Measurements from ENCODE around the gene CLEC16A.

The CLEC16A gene

GRCh38 chr16:11171448-11171709 is 227.0 kb downstream of the CLEC16A start:
- no peaks in the 10 kb centered on the region for H4K20me1 ChIP-seq (ENCODE audit: insufficient read depth, low read length)
- peaks cover 43% of the 10 kb centered on the region for H3K36me3 ChIP-seq (ENCODE audit: insufficient read depth, low read length)
- H3K27me3 ChIP-seq (ENCODE audit: insufficient read depth, low read length, poor library complexity): no peaks in the 10 kb centered on the region
- no peak overlapping the region for H3K9ac ChIP-seq (ENCODE audit: low read depth, low read length)
- H3K79me2 ChIP-seq (ENCODE audit: insufficient read depth, low read length): no peaks in the 10 kb centered on the region
- no peak overlapping the region for H3K4me3 ChIP-seq (ENCODE audit: low read depth in 1 of 2, low read length in 2 of 2)
- H3K4me1 ChIP-seq (ENCODE audit: insufficient read depth, low read length): peaks cover 20% of the 10 kb centered on the region
- ATAC-seq (ENCODE audit: insufficient read depth, low read depth): no peak
- TF ChIP-seq EZH2 (IDR thresholded peaks at IDR 0.05; ENCODE audit: borderline replicate concordance, low read depth, low read length, severe bottlenecking) (no peak), CTCF (IDR thresholded peaks at IDR 0.05; ENCODE audit: borderline replicate concordance, extremely low read depth, low read length, poor library complexity, severe bottlenecking) (no peak)
- no peak for DNase-seq
- no peaks in the 10 kb centered on the region for H3K9me3 ChIP-seq (ENCODE audit: insufficient read depth, low read length, severe bottlenecking)
- peak overlapping the region; percentile 51 for H3K27ac ChIP-seq (ENCODE audit: low read length)
- no peak overlapping the region for H2AFZ ChIP-seq (ENCODE audit: low read depth, low read length)
- H3K4me2 ChIP-seq (ENCODE audit: insufficient read depth, low read length): no peak overlapping the region

GRCh38 chr16:11171757-11172299 is 227.5 kb downstream of the CLEC16A start:
- Histone ChIP-seq H3K4me1 (ENCODE audit: insufficient read depth, low read length) (peaks cover 20% of the 10 kb centered on the region), H3K27me3 (ENCODE audit: insufficient read depth, low read length, poor library complexity) (no peaks in the 10 kb centered on the region), H2AFZ (ENCODE audit: low read depth, low read length) (no peak overlapping the region), H3K79me2 (ENCODE audit: insufficient read depth, low read length) (no peaks in the 10 kb centered on the region), H3K4me2 (ENCODE audit: insufficient read depth, low read length) (no peak overlapping the region), H3K36me3 (ENCODE audit: insufficient read depth, low read length) (peaks cover 38% of the 10 kb centered on the region), H3K9ac (ENCODE audit: low read depth, low read length) (no peak overlapping the region), H4K20me1 (ENCODE audit: insufficient read depth, low read length) (no peaks in the 10 kb centered on the region), H3K4me3 (ENCODE audit: low read depth in 1 of 2, low read length in 2 of 2) (no peak overlapping the region), H3K9me3 (ENCODE audit: insufficient read depth, low read length, severe bottlenecking) (no peaks in the 10 kb centered on the region), H3K27ac (ENCODE audit: low read length) (peak overlapping the region; percentile 51; the same call in 1 of the 2 replicates)
- no peak for DNase-seq
- ATAC-seq (ENCODE audit: insufficient read depth, low read depth): no peak
- TF ChIP-seq CTCF (IDR thresholded peaks at IDR 0.05; ENCODE audit: borderline replicate concordance, extremely low read depth, low read length, poor library complexity, severe bottlenecking) (no peak), EZH2 (IDR thresholded peaks at IDR 0.05; ENCODE audit: borderline replicate concordance, low read depth, low read length, severe bottlenecking) (no peak)

GRCh38 chr16:11173426-11173825 is 229.1 kb downstream of the CLEC16A start:
- Histone ChIP-seq H4K20me1 (ENCODE audit: insufficient read depth, low read length) (no peaks in the 10 kb centered on the region), H3K36me3 (ENCODE audit: insufficient read depth, low read length) (peaks cover 32% of the 10 kb centered on the region), H2AFZ (ENCODE audit: low read depth, low read length) (no peak overlapping the region), H3K27ac (ENCODE audit: low read length) (peak overlapping the region; percentile 39; the same call in 1 of the 2 replicates), H3K27me3 (ENCODE audit: insufficient read depth, low read length, poor library complexity) (no peaks in the 10 kb centered on the region), H3K9ac (ENCODE audit: low read depth, low read length) (no peak overlapping the region), H3K4me2 (ENCODE audit: insufficient read depth, low read length) (no peak overlapping the region), H3K79me2 (ENCODE audit: insufficient read depth, low read length) (no peaks in the 10 kb centered on the region), H3K4me3 (ENCODE audit: low read depth in 1 of 2, low read length in 2 of 2) (no peak overlapping the region), H3K9me3 (ENCODE audit: insufficient read depth, low read length, severe bottlenecking) (no peaks in the 10 kb centered on the region), H3K4me1 (ENCODE audit: insufficient read depth, low read length) (peaks cover 20% of the 10 kb centered on the region)
- TF ChIP-seq EZH2 (IDR thresholded peaks at IDR 0.05; ENCODE audit: borderline replicate concordance, low read depth, low read length, severe bottlenecking) (no peak), CTCF (IDR thresholded peaks at IDR 0.05; ENCODE audit: borderline replicate concordance, extremely low read depth, low read length, poor library complexity, severe bottlenecking) (no peak)
- DNase-seq (no peak), ATAC-seq (ENCODE audit: insufficient read depth, low read depth) (no peak)

GRCh38 chr16:11174141-11174540 is 229.8 kb downstream of the CLEC16A start:
- no peaks in the 10 kb centered on the region for H4K20me1 ChIP-seq (ENCODE audit: insufficient read depth, low read length)
- no peak overlapping the region for H3K4me2 ChIP-seq (ENCODE audit: insufficient read depth, low read length)
- H3K9ac ChIP-seq (ENCODE audit: low read depth, low read length): no peak overlapping the region
- DNase-seq: no peak
- no peaks in the 10 kb centered on the region for H3K9me3 ChIP-seq (ENCODE audit: insufficient read depth, low read length, severe bottlenecking)
- H3K27me3 ChIP-seq (ENCODE audit: insufficient read depth, low read length, poor library complexity): no peaks in the 10 kb centered on the region
- H3K4me3 ChIP-seq (ENCODE audit: low read depth in 1 of 2, low read length in 2 of 2): no peak overlapping the region
- peaks cover 20% of the 10 kb centered on the region for H3K4me1 ChIP-seq (ENCODE audit: insufficient read depth, low read length)
- H3K79me2 ChIP-seq (ENCODE audit: insufficient read depth, low read length): no peaks in the 10 kb centered on the region
- no peak for TF ChIP-seq CTCF (IDR thresholded peaks at IDR 0.05; ENCODE audit: borderline replicate concordance, extremely low read depth, low read length, poor library complexity, severe bottlenecking)
- no peak for TF ChIP-seq EZH2 (IDR thresholded peaks at IDR 0.05; ENCODE audit: borderline replicate concordance, low read depth, low read length, severe bottlenecking)
- ATAC-seq (ENCODE audit: insufficient read depth, low read depth): no peak
- H3K27ac ChIP-seq (ENCODE audit: low read length): peak overlapping the region; percentile 39; the same call in 1 of the 2 replicates
- H3K36me3 ChIP-seq (ENCODE audit: insufficient read depth, low read length): peaks cover 35% of the 10 kb centered on the region
- H2AFZ ChIP-seq (ENCODE audit: low read depth, low read length): no peak overlapping the region
